HCT116 (cell line): ENCODE results near the gene ZNF804B. TPM values are rescaled to one million over a fixed set of nuclear protein-coding genes. Genes with fewer than 3 reads are reported as not detected.

ENCODE experiments used
- ATAC-seq: fragments of 200-7000 bp; cut with Tn5 transposase; 2 replicates; pipeline ENCODE4 v1.9.1; 2020; ENCODE audit warnings: mild to moderate bottlenecking, moderate library complexity
- BruUV-seq: library from RNA; stranded (reverse); fragments of 400-500 nt; replicated peaks from 2 replicates; lab custom pipeline; 2021; lab: Mats Ljungman, UMichigan
- CTCF ChIA-PET: fragments of 300-600 bp; sonication (Branson Sonifier 250); formaldehyde crosslinking; loops from one replicate; lab custom pipeline; 2021; ENCODE audit warnings: antibody characterized with exemption; lab: Charles Lee
- POLR2A ChIA-PET: fragments of 300-600, 350-600 bp; sonication (Branson Sonifier 250); formaldehyde crosslinking; loops from one replicate; lab custom pipeline; 2021; ENCODE audit warnings: antibody characterized with exemption; lab: Charles Lee
- RAD21 ChIA-PET, 2 experiments: fragments of 300-600 bp; sonication (Branson Sonifier 250); formaldehyde crosslinking; loops; one replicate each; lab custom pipeline; 2023; ENCODE audit warnings: low total read pairs in 2 of 2; ENCODE audit not compliant: uncharacterized antibody in 2 of 2, unreplicated experiment in 2 of 2, low non-redundant PET in 1 of 2; lab: Charles Lee
- DNase-seq: peaks from one replicate; pipeline ENCODE4 v3.0.0-alpha.2; 2010; ENCODE audit warnings: low read depth, low spot score
- H2AFZ ChIP-seq: fragments of 200-600 bp; shearing (Covaris generic), sonication (generic); 2 replicates; pipeline ENCODE4 v1.6.1; 2017; ENCODE audit warnings: low read depth, mixed run types, mixed read lengths, antibody characterized with exemption, low read length; ENCODE audit not compliant: poor library complexity, severe bottlenecking
- H3K27ac ChIP-seq: 2 replicates; pipeline ENCODE4 v1.5.1; 2012; ENCODE audit warnings: low read depth, low read length
- H3K27me3 ChIP-seq: fragments of 200-600 bp; sonication (generic); 2 replicates; pipeline ENCODE4 v1.6.1; 2016; ENCODE audit warnings: mixed run types, low read length, mixed read lengths; ENCODE audit not compliant: insufficient read depth
- H3K36me3 ChIP-seq, 2 experiments: fragments of 200-500 bp in 1 of 2; fragments of 200-600 bp in 1 of 2; sonication (Bioruptor generic) in 1 of 2; sonication (generic) in 1 of 2; 2 replicates each; pipeline versions ENCODE4 v1.5.1 to v1.6.1; 2014 to 2016; ENCODE audit warnings: low read length in 2 of 2, inconsistent platforms in 1 of 2, mixed read lengths in 1 of 2, mixed run types in 1 of 2; ENCODE audit not compliant: insufficient read depth in 2 of 2, control insufficient read depth in 1 of 2
- H3K4me1 ChIP-seq, 2 experiments: fragments of 200-600 bp in 1 of 2; sonication (generic) in 1 of 2; 2 replicates each; pipeline versions ENCODE4 v1.5.1 to v1.6.1; 2012 to 2017; ENCODE audit warnings: low read length in 2 of 2, inconsistent platforms in 1 of 2, mild to moderate bottlenecking in 1 of 2, mixed read lengths in 1 of 2, mixed run types in 1 of 2, moderate library complexity in 1 of 2; ENCODE audit not compliant: insufficient read depth in 2 of 2, control insufficient read depth in 1 of 2
- H3K4me2 ChIP-seq: fragments of 200-600 bp; sonication (generic); 2 replicates; pipeline ENCODE4 v1.6.1; 2017; ENCODE audit warnings: mixed run types, low read length, mixed read lengths
- H3K4me3 ChIP-seq, 2 experiments: fragments of 200-600 bp in 1 of 2; sonication (generic) in 1 of 2; replicated peaks in 1 of 2; 2 replicates each; pipeline ENCODE4 v1.5.1; 2011 to 2016; ENCODE audit warnings: low read length in 2 of 2, control low read depth in 1 of 2, low read depth in 1 of 2, mild to moderate bottlenecking in 1 of 2, mixed read lengths in 1 of 2, mixed run types in 1 of 2
- H3K79me2 ChIP-seq: fragments of 200-600 bp; sonication (generic); 2 replicates; pipeline ENCODE4 v1.6.1; 2017; ENCODE audit warnings: mild to moderate bottlenecking, mixed run types, low read length, moderate library complexity, mixed read lengths; ENCODE audit not compliant: insufficient read depth
- H3K9ac ChIP-seq: fragments of 200-600 bp; sonication (generic); 2 replicates; pipeline ENCODE4 v1.6.1; 2016; ENCODE audit warnings: low read length, mixed read lengths
- H3K9me2 ChIP-seq: fragments of 200-600 bp; sonication (generic), shearing (Covaris generic); 2 replicates; pipeline ENCODE4 v1.6.1; 2017; ENCODE audit warnings: mixed run types, mild to moderate bottlenecking, moderate library complexity; ENCODE audit not compliant: insufficient read depth
- H3K9me3 ChIP-seq, 2 experiments: fragments of 200-500 bp in 1 of 2; fragments of 200-600 bp in 1 of 2; sonication (Bioruptor generic) in 1 of 2; sonication (generic) in 1 of 2; 2 replicates each; pipeline ENCODE4 v1.6.1; 2014 to 2017; ENCODE audit warnings: low read length in 2 of 2, mixed read lengths in 2 of 2, inconsistent platforms in 1 of 2, low read depth in 1 of 2, mild to moderate bottlenecking in 1 of 2, mixed run types in 1 of 2, moderate library complexity in 1 of 2; ENCODE audit not compliant: control insufficient read depth in 1 of 2, insufficient read depth in 1 of 2
- H4K20me1 ChIP-seq: fragments of 200-600 bp; sonication (generic), shearing (Covaris generic); 2 replicates; pipeline ENCODE4 v1.6.1; 2017; ENCODE audit warnings: mixed run types, mild to moderate bottlenecking, moderate library complexity; ENCODE audit not compliant: insufficient read depth
- CEBPB ChIP-seq: IDR thresholded peaks from 2 replicates; pipeline ENCODE4 v1.6.1; 2012; ENCODE audit warnings: low read depth
- ELF1 ChIP-seq: IDR thresholded peaks from 2 replicates; pipeline ENCODE4 v1.6.1; 2012; ENCODE audit warnings: low read depth, borderline replicate concordance
- EZH2phosphoT487 ChIP-seq: fragments of 200-600 bp; IDR thresholded peaks from 2 replicates; pipeline ENCODE4 v1.6.1; 2018; ENCODE audit warnings: antibody characterized with exemption, borderline replicate concordance
- JUND ChIP-seq: IDR thresholded peaks from 2 replicates; pipeline ENCODE4 v1.6.1; 2012
- POLR2AphosphoS5 ChIP-seq: IDR thresholded peaks from 2 replicates; pipeline ENCODE4 v1.6.1; 2011; ENCODE audit warnings: mild to moderate bottlenecking, low read depth, low read length, moderate library complexity
- SP1 ChIP-seq: IDR thresholded peaks from 2 replicates; pipeline ENCODE4 v1.6.1; 2012; ENCODE audit warnings: low read depth
- TCF7L2 ChIP-seq: IDR thresholded peaks from 2 replicates; pipeline ENCODE4 v1.7.0; 2011; ENCODE audit warnings: borderline replicate concordance, inconsistent platforms; ENCODE audit not compliant: insufficient read depth, insufficient read length; ENCODE audit errors: extremely low read depth
- YY1 ChIP-seq: IDR thresholded peaks from 2 replicates; pipeline ENCODE4 v1.6.1; 2011; ENCODE audit warnings: low read length, low read depth, moderate library complexity, mild to moderate bottlenecking; ENCODE audit not compliant: insufficient replicate concordance; ENCODE audit errors: extremely low read depth
- intact Hi-C: fragments of 100-400 bp; cut with micrococcal nuclease; formaldehyde crosslinking; loops from 2 replicates; pipeline ENCODE4 v1.10.0; 2022
- total RNA-seq: library from RNA; stranded (reverse); gene quantifications from one replicate; pipeline ENCODE4 v1.2.1, GENCODE V29; 2021; ENCODE audit not compliant: unreplicated experiment
- TF ChIP-seq, protein P1 (sequence below): IDR thresholded peaks from 2 replicates; pipeline ENCODE4 v1.6.1; 2011; ENCODE audit warnings: mild to moderate bottlenecking, low read length, moderate library complexity; ENCODE audit not compliant: insufficient replicate concordance; ENCODE audit errors: extremely low read depth
- TF ChIP-seq, protein P2 (sequence below): IDR thresholded peaks from 2 replicates; pipeline ENCODE4 v1.6.1; 2012
- TF ChIP-seq, protein P3 (sequence below), 3 experiments: fragments of 200-600 bp in 1 of 3; sonication (generic) in 1 of 3; IDR thresholded peaks in 2 of 3; conservative IDR thresholded peaks in 1 of 3; 2 replicates each; pipeline ENCODE4 v1.5.1; 2012 to 2017; ENCODE audit warnings: low read depth in 2 of 3, low read length in 2 of 3, antibody characterized with exemption in 1 of 3, borderline replicate concordance in 1 of 3, control low read depth in 1 of 3, mild to moderate bottlenecking in 1 of 3, mixed read lengths in 1 of 3, mixed run types in 1 of 3, moderate library complexity in 1 of 3; ENCODE audit not compliant: insufficient read depth in 1 of 3

ZNF804B gene
- total RNA-seq, 1 experiment from 2014 or later = not detected

DNA sequence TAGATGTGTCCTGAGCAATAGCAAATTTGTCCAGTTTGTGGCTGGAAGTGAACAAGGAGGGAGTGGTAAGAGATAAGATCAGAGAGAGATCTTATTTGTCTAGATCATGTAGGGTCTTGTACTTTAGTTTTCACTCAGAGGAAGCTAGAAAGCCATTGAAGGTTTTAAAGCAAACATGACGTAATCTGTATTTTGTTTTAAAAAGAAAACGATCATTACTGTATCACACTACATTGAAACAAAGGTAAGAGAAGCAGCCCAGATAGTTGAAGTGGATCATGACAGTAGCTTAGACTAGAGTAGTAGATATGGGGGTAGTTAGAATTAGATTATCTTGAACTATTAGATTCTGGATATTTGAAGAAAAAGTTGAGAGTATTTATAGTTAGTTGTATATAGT is 23.6 kb upstream of the ZNF804B start:
- H3K79me2 ChIP-seq = no peaks in the 10 kb centered on the region
- H3K4me3 ChIP-seq = no peak overlapping the region
- POLR2A ChIA-PET = no interaction called here
- no peak for DNase-seq
- ATAC-seq = no peak
- no peak overlapping the region for H2AFZ ChIP-seq
- no peak overlapping the region for H3K4me2 ChIP-seq
- H3K36me3 ChIP-seq = no peaks in the 10 kb centered on the region
- H3K4me1 ChIP-seq = no peaks in the 10 kb centered on the region
- intact Hi-C loops = no loop called here
- CTCF ChIA-PET = no interaction called here
- no peaks in the 10 kb centered on the region; the same call in 1 of the 2 replicates for H4K20me1 ChIP-seq
- no peak overlapping the region for H3K27ac ChIP-seq
- TF ChIP-seq, protein P1, sequence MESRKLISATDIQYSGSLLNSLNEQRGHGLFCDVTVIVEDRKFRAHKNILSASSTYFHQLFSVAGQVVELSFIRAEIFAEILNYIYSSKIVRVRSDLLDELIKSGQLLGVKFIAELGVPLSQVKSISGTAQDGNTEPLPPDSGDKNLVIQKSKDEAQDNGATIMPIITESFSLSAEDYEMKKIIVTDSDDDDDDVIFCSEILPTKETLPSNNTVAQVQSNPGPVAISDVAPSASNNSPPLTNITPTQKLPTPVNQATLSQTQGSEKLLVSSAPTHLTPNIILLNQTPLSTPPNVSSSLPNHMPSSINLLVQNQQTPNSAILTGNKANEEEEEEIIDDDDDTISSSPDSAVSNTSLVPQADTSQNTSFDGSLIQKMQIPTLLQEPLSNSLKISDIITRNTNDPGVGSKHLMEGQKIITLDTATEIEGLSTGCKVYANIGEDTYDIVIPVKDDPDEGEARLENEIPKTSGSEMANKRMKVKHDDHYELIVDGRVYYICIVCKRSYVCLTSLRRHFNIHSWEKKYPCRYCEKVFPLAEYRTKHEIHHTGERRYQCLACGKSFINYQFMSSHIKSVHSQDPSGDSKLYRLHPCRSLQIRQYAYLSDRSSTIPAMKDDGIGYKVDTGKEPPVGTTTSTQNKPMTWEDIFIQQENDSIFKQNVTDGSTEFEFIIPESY = no peak
- no peak for TF ChIP-seq YY1
- no peak for TF ChIP-seq TCF7L2
- no peak for TF ChIP-seq SP1
- TF ChIP-seq, protein P2, sequence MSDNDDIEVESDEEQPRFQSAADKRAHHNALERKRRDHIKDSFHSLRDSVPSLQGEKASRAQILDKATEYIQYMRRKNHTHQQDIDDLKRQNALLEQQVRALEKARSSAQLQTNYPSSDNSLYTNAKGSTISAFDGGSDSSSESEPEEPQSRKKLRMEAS = no peak
- TF ChIP-seq EZH2phosphoT487 = no peak
- no peak for TF ChIP-seq JUND
- no peak for TF ChIP-seq CEBPB
- no peak for TF ChIP-seq POLR2AphosphoS5
- TF ChIP-seq ELF1 = no peak
- TF ChIP-seq, protein P3, sequence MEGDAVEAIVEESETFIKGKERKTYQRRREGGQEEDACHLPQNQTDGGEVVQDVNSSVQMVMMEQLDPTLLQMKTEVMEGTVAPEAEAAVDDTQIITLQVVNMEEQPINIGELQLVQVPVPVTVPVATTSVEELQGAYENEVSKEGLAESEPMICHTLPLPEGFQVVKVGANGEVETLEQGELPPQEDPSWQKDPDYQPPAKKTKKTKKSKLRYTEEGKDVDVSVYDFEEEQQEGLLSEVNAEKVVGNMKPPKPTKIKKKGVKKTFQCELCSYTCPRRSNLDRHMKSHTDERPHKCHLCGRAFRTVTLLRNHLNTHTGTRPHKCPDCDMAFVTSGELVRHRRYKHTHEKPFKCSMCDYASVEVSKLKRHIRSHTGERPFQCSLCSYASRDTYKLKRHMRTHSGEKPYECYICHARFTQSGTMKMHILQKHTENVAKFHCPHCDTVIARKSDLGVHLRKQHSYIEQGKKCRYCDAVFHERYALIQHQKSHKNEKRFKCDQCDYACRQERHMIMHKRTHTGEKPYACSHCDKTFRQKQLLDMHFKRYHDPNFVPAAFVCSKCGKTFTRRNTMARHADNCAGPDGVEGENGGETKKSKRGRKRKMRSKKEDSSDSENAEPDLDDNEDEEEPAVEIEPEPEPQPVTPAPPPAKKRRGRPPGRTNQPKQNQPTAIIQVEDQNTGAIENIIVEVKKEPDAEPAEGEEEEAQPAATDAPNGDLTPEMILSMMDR (IDR thresholded peaks at IDR 0.05 in 2 of 3, conservative IDR thresholded peaks at IDR 0.05 in 1 of 3; ENCODE audit: borderline replicate concordance in 1 of 3, insufficient read depth in 1 of 3, low read depth in 2 of 3, low read length in 2 of 3) = no peak
- BruUV-seq = no TSS peak
- no peaks in the 10 kb centered on the region for H3K9me2 ChIP-seq
- H3K9me3 ChIP-seq = no peaks in the 10 kb centered on the region
- RAD21 ChIA-PET = no interaction called here
- no peak overlapping the region for H3K9ac ChIP-seq
- no peaks in the 10 kb centered on the region for H3K27me3 ChIP-seq
